IMR-90 (cell line): ENCODE results near the gene RGPD4. TPM values are rescaled to one million over a fixed set of nuclear protein-coding genes. Genes with fewer than 3 reads are reported as not detected.

Source experiments
- ATAC-seq: fragments of 200-7000 bp; cut with Tn5 transposase; 2 replicates; pipeline ENCODE4 v1.9.1; 2020; ENCODE audit warnings: low read depth, mild to moderate bottlenecking, moderate library complexity
- BruUV-seq: library from RNA; stranded (reverse); fragments of 400-500 nt; replicated peaks from 2 replicates; lab custom pipeline; 2021; lab: Mats Ljungman, UMichigan
- CTCF ChIA-PET: fragments of 300-600 bp; formaldehyde crosslinking; extraction: SDS; loops from one replicate; lab custom pipeline; 2021; ENCODE audit warnings: antibody characterized with exemption; lab: Yijun Ruan, JAX
- POLR2A ChIA-PET: fragments of 300-600 bp; sonication (Branson Sonifier 250); formaldehyde crosslinking; loops from one replicate; lab custom pipeline; 2022; ENCODE audit warnings: antibody characterized with exemption; ENCODE audit not compliant: unreplicated experiment; lab: Charles Lee
- DNase-seq: peaks from one replicate; pipeline ENCODE4 v3.0.0; 2013
- H2AFZ ChIP-seq: replicated peaks from 2 replicates; pipeline ENCODE3; 2013; ENCODE audit warnings: low read length, mild to moderate bottlenecking; ENCODE audit not compliant: poor library complexity
- H2AK5ac ChIP-seq: 2 replicates; pipeline ENCODE4 v1.6.1; 2013; ENCODE audit warnings: low read depth, low read length, inconsistent platforms
- H2AK9ac ChIP-seq: replicated peaks from 2 replicates; pipeline ENCODE3; 2013; ENCODE audit warnings: mild to moderate bottlenecking, low read depth, low read length, moderate library complexity; ENCODE audit not compliant: poor library complexity
- H2BK120ac ChIP-seq: 2 replicates; pipeline ENCODE4 v1.6.1; 2013; ENCODE audit warnings: low read depth, low read length, inconsistent platforms
- H2BK15ac ChIP-seq: 3 replicates; pipeline ENCODE4 v1.6.1; 2013; ENCODE audit warnings: low read depth, low read length, inconsistent platforms
- H2BK20ac ChIP-seq: 2 replicates; pipeline ENCODE4 v1.6.1; 2013; ENCODE audit warnings: low read depth, mild to moderate bottlenecking, inconsistent platforms, low read length, moderate library complexity
- H2BK5ac ChIP-seq: 2 replicates; pipeline ENCODE4 v1.6.1; 2013; ENCODE audit warnings: mild to moderate bottlenecking, low read depth, low read length, inconsistent platforms; ENCODE audit not compliant: poor library complexity, severe bottlenecking
- H3K14ac ChIP-seq: replicated peaks from 2 replicates; pipeline ENCODE4 v1.6.1; 2013; ENCODE audit warnings: low read depth, low read length, inconsistent platforms
- H3K18ac ChIP-seq: 2 replicates; pipeline ENCODE4 v1.6.1; 2013; ENCODE audit warnings: low read depth, low read length, control low read depth
- H3K23ac ChIP-seq: 2 replicates; pipeline ENCODE4 v1.6.1; 2013; ENCODE audit warnings: low read depth, low read length, inconsistent platforms
- H3K27ac ChIP-seq: 2 replicates; pipeline ENCODE4 v1.5.1; 2013; ENCODE audit warnings: mild to moderate bottlenecking, control low read depth, low read length; ENCODE audit not compliant: insufficient read depth
- H3K27me3 ChIP-seq: 2 replicates; pipeline ENCODE4 v1.6.1; 2013; ENCODE audit warnings: low read length; ENCODE audit not compliant: control insufficient read depth, insufficient read depth
- H3K36me3 ChIP-seq: 2 replicates; pipeline ENCODE4 v1.6.1; 2013; ENCODE audit warnings: low read length, mixed read lengths; ENCODE audit not compliant: control insufficient read depth, insufficient read depth
- H3K4ac ChIP-seq: 2 replicates; pipeline ENCODE4 v1.6.1; 2013; ENCODE audit warnings: low read depth, low read length, inconsistent platforms
- H3K4me1 ChIP-seq: 2 replicates; pipeline ENCODE4 v1.6.1; 2013; ENCODE audit warnings: low read length, mixed read lengths; ENCODE audit not compliant: control insufficient read depth, insufficient read depth
- H3K4me2 ChIP-seq: 2 replicates; pipeline ENCODE4 v1.6.1; 2013; ENCODE audit warnings: low read depth, mild to moderate bottlenecking, control low read depth, low read length, moderate library complexity
- H3K4me3 ChIP-seq: 2 replicates; pipeline ENCODE4 v1.5.1; 2013; ENCODE audit warnings: low read depth, mild to moderate bottlenecking, control low read depth, low read length, moderate library complexity; ENCODE audit not compliant: insufficient read depth
- H3K56ac ChIP-seq: 2 replicates; pipeline ENCODE4 v1.6.1; 2013; ENCODE audit warnings: low read length, inconsistent platforms; ENCODE audit not compliant: insufficient read depth; ENCODE audit errors: extremely low read depth
- H3K79me1 ChIP-seq, 2 experiments: 2 replicates each; pipeline ENCODE4 v1.6.1; 2013; ENCODE audit warnings: low read length in 2 of 2, inconsistent platforms in 1 of 2, low read depth in 1 of 2
- H3K9ac ChIP-seq: 2 replicates; pipeline ENCODE4 v1.6.1; 2013; ENCODE audit warnings: low read depth, low read length, control low read depth
- H3K9me1 ChIP-seq: 2 replicates; pipeline ENCODE4 v1.6.1; 2013; ENCODE audit warnings: low read length, inconsistent platforms; ENCODE audit not compliant: insufficient read depth
- H3K9me3 ChIP-seq: 2 replicates; pipeline ENCODE4 v1.6.1; 2013; ENCODE audit warnings: low read length; ENCODE audit not compliant: control insufficient read depth, insufficient read depth
- H4K20me1 ChIP-seq: 2 replicates; pipeline ENCODE4 v1.6.1; 2013; ENCODE audit warnings: low read length, inconsistent platforms; ENCODE audit not compliant: insufficient read depth
- H4K5ac ChIP-seq: 2 replicates; pipeline ENCODE4 v1.6.1; 2013; ENCODE audit warnings: mild to moderate bottlenecking, low read depth, low read length, control low read depth
- H4K8ac ChIP-seq, 2 experiments: 2 replicates each; pipeline ENCODE4 v1.6.1; 2013; ENCODE audit warnings: low read depth in 2 of 2, low read length in 2 of 2, control low read depth in 1 of 2, inconsistent platforms in 1 of 2
- H4K91ac ChIP-seq: 2 replicates; pipeline ENCODE4 v1.6.1; 2013; ENCODE audit warnings: low read depth, low read length, inconsistent platforms; ENCODE audit not compliant: insufficient read depth
- CEBPB ChIP-seq: IDR thresholded peaks from 2 replicates; pipeline ENCODE4 v1.6.1; 2012; ENCODE audit warnings: low read depth, low read length, improper control_type of control experiment
- WGBS, 2 experiments: methylation state at CpG; one replicate each; pipeline versions ENCODE4 v1.1.5 to v1.1.7; 2013; ENCODE audit warnings: missing lambda C conversion rate in 2 of 2; ENCODE audit not compliant: insufficient read length in 1 of 2; ENCODE audit errors: extremely low coverage in 2 of 2; 5-methylcytosine and 5-hydroxymethylcytosine counted together
- dilution Hi-C: fragments of 300-500 bp; cut with HindIII; formaldehyde crosslinking; loops from one replicate; pipeline ENCODE4 v1.14.3; 2018; ENCODE audit warnings: low sequenced_read_pairs; ENCODE audit not compliant: unreplicated experiment
- in situ Hi-C: fragments of 300-500 bp; cut with MboI; formaldehyde crosslinking; loops from 3 replicates; pipeline ENCODE4 v1.14.3; 2019; ENCODE audit warnings: low sequenced_read_pairs, inconsistent platforms, mixed read lengths
- intact Hi-C: fragments of 100-400 bp; cut with micrococcal nuclease; formaldehyde crosslinking; loops from 2 replicates; pipeline ENCODE4 v1.10.0; 2022
- polyA plus RNA-seq, 3 experiments: library from polyadenylated mRNA; depleted of rRNA; stranded (reverse); fragments of >200 nt; gene quantifications; 2 replicates each; pipeline ENCODE4 v1.2.3, GENCODE V29; 2012; ENCODE audit warnings: low replicate concordance in 1 of 3
- total RNA-seq: library from RNA; depleted of rRNA; stranded (reverse); fragments of >200 nt; gene quantifications from 2 replicates; pipeline ENCODE4 v1.2.3, GENCODE V29; 2012

RGPD4 gene
- total and polyA plus RNA-seq, 2 of the 4 experiments (the other 2 are of a cell fraction): not detected

DNA sequence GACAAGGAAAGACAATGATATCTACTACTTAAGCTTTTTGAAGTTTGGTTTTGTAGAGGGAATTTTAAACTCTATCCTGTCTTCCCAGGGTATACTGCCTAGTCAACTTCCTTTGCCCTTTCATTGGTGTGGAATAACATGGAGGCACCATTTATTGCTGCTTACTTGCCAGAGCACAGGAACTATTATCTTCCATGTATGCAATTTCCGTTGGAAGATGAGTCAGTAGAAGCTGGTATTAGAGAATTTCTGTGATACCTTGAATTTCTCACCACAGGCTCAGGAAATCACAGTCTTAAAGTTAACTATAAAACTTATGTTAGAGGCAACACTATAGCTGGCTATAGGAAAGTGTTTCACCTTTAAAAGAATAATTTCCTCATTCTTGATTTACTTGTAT is 40.9 kb upstream of the RGPD4 start:
- WGBS, 2 experiments: no CpG with 5 or more reads among the region's 1 CpG
- CTCF ChIA-PET: no interaction called here

More for the DNA sequence above, 40.9 kb upstream of the RGPD4 start:
- no peak overlapping the region for H2BK5ac ChIP-seq
- no peaks in the 10 kb centered on the region for H3K36me3 ChIP-seq
- TF ChIP-seq CEBPB: no peak
- H3K27ac ChIP-seq: no peak overlapping the region
- no peak overlapping the region for H4K91ac ChIP-seq
- no peak overlapping the region for H3K18ac ChIP-seq
- H3K27me3 ChIP-seq: no peaks in the 10 kb centered on the region
- intact Hi-C loops: no loop called here
- no peaks in the 10 kb centered on the region for H4K20me1 ChIP-seq
- H4K5ac ChIP-seq: no peak overlapping the region
- H2AK9ac ChIP-seq: no peak overlapping the region
- dilution Hi-C loops: no loop called here
- no peaks in the 10 kb centered on the region for H3K4me1 ChIP-seq
- no peak overlapping the region for H2BK120ac ChIP-seq
- H3K9ac ChIP-seq: no peak overlapping the region
- POLR2A ChIA-PET: no interaction called here
- H3K79me1 ChIP-seq: no peaks in the 10 kb centered on the region
- no peak for ATAC-seq
- no peak overlapping the region for H3K4me3 ChIP-seq
- no TSS peak for BruUV-seq
- no peak overlapping the region for H3K14ac ChIP-seq
- no peak overlapping the region for H2AK5ac ChIP-seq
- DNase-seq: no peak
- no peak overlapping the region for H3K23ac ChIP-seq
- no peak overlapping the region for H2BK20ac ChIP-seq
- H3K56ac ChIP-seq: no peak overlapping the region
- H3K9me3 ChIP-seq: no peaks in the 10 kb centered on the region
- in situ Hi-C loops: no loop called here
- H3K4me2 ChIP-seq: no peak overlapping the region
- H3K9me1 ChIP-seq: no peaks in the 10 kb centered on the region
- H2AFZ ChIP-seq: no peak overlapping the region
- no peak overlapping the region for H4K8ac ChIP-seq
- no peak overlapping the region for H2BK15ac ChIP-seq
- H3K4ac ChIP-seq: no peak overlapping the region
